Gastrocnemius medialis (tissue), 4 donors: Measurements from ENCODE around the gene MAPKAP1.
"Not testable (repeated sequence)": the region's sequence is repeated elsewhere in the genome, so short reads cannot be mapped to it uniquely, and the experiment has no call there.

Experiments
- POLR2A ChIP-seq, 2 donors: fragments of 450-650 bp; IDR thresholded peaks; one replicate each; pipeline ENCODE4 v1.6.1; 2017; ENCODE audit warnings: antibody characterized with exemption in 2 of 2, mild to moderate bottlenecking in 2 of 2, moderate library complexity in 2 of 2
- TF ChIP-seq, protein P1 (sequence below), 5 experiments: fragments of 450-650 bp in 3 of 5; fragments of 200-600 bp in 2 of 5; sonication (generic) in 2 of 5; IDR thresholded peaks in 4 of 5; conservative IDR thresholded peaks in 1 of 5; 1 replicate in 4 of 5; 2 replicates in 1 of 5; pipeline ENCODE4 v1.5.1; 2016 to 2019; ENCODE audit warnings: antibody characterized with exemption in 5 of 5, mild to moderate bottlenecking in 3 of 5, moderate library complexity in 3 of 5

DNA sequence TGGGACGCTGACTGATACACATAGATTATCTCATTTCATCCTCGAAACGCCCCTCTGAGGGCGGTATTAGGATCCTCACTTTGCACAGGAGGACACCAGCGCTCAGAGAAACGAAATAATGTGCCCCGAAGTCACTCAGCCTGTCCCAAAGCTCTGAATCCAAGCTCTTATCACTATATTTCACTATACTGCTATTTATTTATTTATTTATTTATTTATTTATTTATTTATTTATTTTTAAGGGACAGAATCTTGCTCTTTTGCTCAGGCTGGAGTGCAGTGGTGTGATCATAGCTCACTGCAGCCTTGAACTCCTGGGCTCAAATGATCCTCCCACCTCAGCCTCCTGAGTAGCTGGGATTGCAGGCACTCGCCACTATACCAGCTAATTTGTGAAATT lies 306.8 kb downstream of the MAPKAP1 start:
- TF ChIP-seq, protein P1, sequence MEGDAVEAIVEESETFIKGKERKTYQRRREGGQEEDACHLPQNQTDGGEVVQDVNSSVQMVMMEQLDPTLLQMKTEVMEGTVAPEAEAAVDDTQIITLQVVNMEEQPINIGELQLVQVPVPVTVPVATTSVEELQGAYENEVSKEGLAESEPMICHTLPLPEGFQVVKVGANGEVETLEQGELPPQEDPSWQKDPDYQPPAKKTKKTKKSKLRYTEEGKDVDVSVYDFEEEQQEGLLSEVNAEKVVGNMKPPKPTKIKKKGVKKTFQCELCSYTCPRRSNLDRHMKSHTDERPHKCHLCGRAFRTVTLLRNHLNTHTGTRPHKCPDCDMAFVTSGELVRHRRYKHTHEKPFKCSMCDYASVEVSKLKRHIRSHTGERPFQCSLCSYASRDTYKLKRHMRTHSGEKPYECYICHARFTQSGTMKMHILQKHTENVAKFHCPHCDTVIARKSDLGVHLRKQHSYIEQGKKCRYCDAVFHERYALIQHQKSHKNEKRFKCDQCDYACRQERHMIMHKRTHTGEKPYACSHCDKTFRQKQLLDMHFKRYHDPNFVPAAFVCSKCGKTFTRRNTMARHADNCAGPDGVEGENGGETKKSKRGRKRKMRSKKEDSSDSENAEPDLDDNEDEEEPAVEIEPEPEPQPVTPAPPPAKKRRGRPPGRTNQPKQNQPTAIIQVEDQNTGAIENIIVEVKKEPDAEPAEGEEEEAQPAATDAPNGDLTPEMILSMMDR (IDR thresholded peaks at IDR 0.05 in 4 of 5, conservative IDR thresholded peaks at IDR 0.05 in 1 of 5) = not testable (repeated sequence)
- not testable (repeated sequence) for TF ChIP-seq POLR2A (IDR thresholded peaks at IDR 0.05)
